ENCODE data around the gene ZCCHC3.

Gene ZCCHC3

GRCh38 chr20:310645-311044 is 13.3 kb downstream of the ZCCHC3 start:
- no peak for DNase-seq (ENCODE audit: low read depth)
- no peak overlapping the region for H3K4me3 ChIP-seq (ENCODE audit: low read depth, low read length)

GRCh38 chr20:311609-312008 is 14.2 kb downstream of the ZCCHC3 start:
- no peak overlapping the region for H3K4me3 ChIP-seq (ENCODE audit: low read depth, low read length)
- DNase-seq (ENCODE audit: low read depth), result no peak

GRCh38 chr20:312067-312466 is 14.7 kb downstream of the ZCCHC3 start:
- no peak for DNase-seq (ENCODE audit: low read depth)
- H3K4me3 ChIP-seq (ENCODE audit: low read depth, low read length), result no peak overlapping the region

GRCh38 chr20:312866-313265 is 15.5 kb downstream of the ZCCHC3 start:
- DNase-seq (ENCODE audit: low read depth), result no peak
- H3K4me3 ChIP-seq (ENCODE audit: low read depth, low read length), result no peak overlapping the region

GRCh38 chr20:313402-313801 is 16.0 kb downstream of the ZCCHC3 start:
- no peak for DNase-seq (ENCODE audit: low read depth)
- no peak overlapping the region for H3K4me3 ChIP-seq (ENCODE audit: low read depth, low read length)

GRCh38 chr20:313948-314347 is 16.6 kb downstream of the ZCCHC3 start:
- DNase-seq (ENCODE audit: low read depth), result no peak
- H3K4me3 ChIP-seq (ENCODE audit: low read depth, low read length), result no peak overlapping the region

GRCh38 chr20:316316-317068 is 19.1 kb downstream of the ZCCHC3 start:
- no peak for DNase-seq (ENCODE audit: low read depth)
- H3K4me3 ChIP-seq (ENCODE audit: low read depth, low read length), result no peak overlapping the region

- peak overlapping the region; percentile 87 for H3K4me3 ChIP-seq (ENCODE audit: low read depth, low read length)
- peak; percentile 54 for DNase-seq (ENCODE audit: low read depth)
Measured at GRCh38 chr20:324177-325044, 27.0 kb downstream of the ZCCHC3 start.

GRCh38 chr20:325045-325888 is 27.9 kb downstream of the ZCCHC3 start, which contains the start of gene SOX12:
Gene SOX12, plus strand, starts transcription at chr20:325552. Its CDS starts 373 bp downstream, at chr20:325925.
- peak within 1 kb of the TSS; percentile 87 for H3K4me3 ChIP-seq (ENCODE audit: low read depth, low read length)
- peak; percentile 77 for DNase-seq (ENCODE audit: low read depth)

GRCh38 chr20:325889-326644 is 28.7 kb downstream of the ZCCHC3 start:
- peak; percentile 39 for DNase-seq (ENCODE audit: low read depth)
- peak overlapping the region; percentile 84 for H3K4me3 ChIP-seq (ENCODE audit: low read depth, low read length)

- DNase-seq (ENCODE audit: low read depth), result no peak
Measured at GRCh38 chr20:326645-327185, 29.3 kb downstream of the ZCCHC3 start.

GRCh38 chr20:327186-328026 is 30.0 kb downstream of the ZCCHC3 start:
- DNase-seq (ENCODE audit: low read depth), result peak; percentile 86
- H3K4me3 ChIP-seq (ENCODE audit: low read depth, low read length), result peak overlapping the region; percentile 84

More at GRCh38 chr20:326645-327185, 29.3 kb downstream of the ZCCHC3 start:
- peak overlapping the region; percentile 84 for H3K4me3 ChIP-seq (ENCODE audit: low read depth, low read length)

- H3K4me3 ChIP-seq (ENCODE audit: low read depth, low read length), result peak overlapping the region; percentile 84
- DNase-seq (ENCODE audit: low read depth), result no peak
Measured at GRCh38 chr20:328027-328974, 30.9 kb downstream of the ZCCHC3 start.

GRCh38 chr20:328975-329695 is 31.8 kb downstream of the ZCCHC3 start:
- H3K4me3 ChIP-seq (ENCODE audit: low read depth, low read length), result peak overlapping the region; percentile 84

GRCh38 chr20:329851-330232 is 32.5 kb downstream of the ZCCHC3 start:
- no peak for DNase-seq (ENCODE audit: low read depth)
- no peak overlapping the region for H3K4me3 ChIP-seq (ENCODE audit: low read depth, low read length)

More at GRCh38 chr20:328975-329695, 31.8 kb downstream of the ZCCHC3 start:
- DNase-seq (ENCODE audit: low read depth), result no peak
